GM12873 (cell line): ENCODE results near the gene CLIP2.

Experiments used
- CTCF ChIP-seq: IDR thresholded peaks from 2 replicates; pipeline ENCODE4 v1.5.1; 2012; ENCODE audit warnings: low read depth, mild to moderate bottlenecking, moderate library complexity, low read length, control low read depth; ENCODE audit not compliant: insufficient read depth; ENCODE audit errors: missing control alignments

CLIP2 gene

GRCh38 chr7:74424291-74424880, 135.2 kb downstream of the CLIP2 start:
- TF ChIP-seq CTCF: no peak

- TF ChIP-seq CTCF: no peak
Observed at GRCh38 chr7:74428023-74428422, 138.8 kb downstream of the CLIP2 start.

- TF ChIP-seq CTCF: no peak
Observed at GRCh38 chr7:74429153-74429747, 140.0 kb downstream of the CLIP2 start.

- TF ChIP-seq CTCF: no peak
Observed at GRCh38 chr7:74430961-74431466, 141.8 kb downstream of the CLIP2 start.

- no peak for TF ChIP-seq CTCF
Observed at GRCh38 chr7:74438327-74438726, 149.1 kb downstream of the CLIP2 start.

GRCh38 chr7:74439541-74439940, 150.3 kb downstream of the CLIP2 start:
- TF ChIP-seq CTCF: no peak

- no peak for TF ChIP-seq CTCF
Observed at GRCh38 chr7:74441801-74442200, 152.6 kb downstream of the CLIP2 start.
